HEK293 (cell line): ENCODE measurements around the gene DLL4.

Experiments used
- CTCF ChIA-PET: fragments of 350-600 bp; formaldehyde crosslinking; extraction: SDS; loops from one replicate; lab custom pipeline; 2021; ENCODE audit warnings: antibody characterized with exemption; lab: Yijun Ruan, JAX
- POLR2A ChIA-PET: fragments of 300-600 bp; formaldehyde crosslinking; extraction: SDS; loops from one replicate; lab custom pipeline; 2020; ENCODE audit warnings: antibody characterized with exemption, inconsistent platforms; lab: Yijun Ruan, JAX
- H3K27ac ChIP-seq: fragments of 200-500 bp; sonication (Bioruptor generic); 2 replicates; pipeline ENCODE4 v1.5.1; 2014; ENCODE audit warnings: low read depth, low read length, control low read depth, inconsistent platforms; ENCODE audit errors: extremely low read depth
- H3K36me3 ChIP-seq, 2 experiments: fragments of 200-500 bp in 1 of 2; sonication (Bioruptor generic) in 1 of 2; 1 replicate in 1 of 2; 2 replicates in 1 of 2; pipeline ENCODE4 v1.5.1; 2014 to 2017; ENCODE audit warnings: inconsistent platforms in 2 of 2, low read length in 2 of 2; ENCODE audit not compliant: control insufficient read depth in 2 of 2, insufficient read depth in 1 of 2
- H3K4me1 ChIP-seq: fragments of 200-500 bp; sonication (Bioruptor generic); 2 replicates; pipeline ENCODE4 v1.5.1; 2014; ENCODE audit warnings: mild to moderate bottlenecking, low read length, inconsistent platforms; ENCODE audit not compliant: control insufficient read depth, insufficient read depth
- H3K4me3 ChIP-seq: 2 replicates; pipeline ENCODE4 v1.5.1; 2011; ENCODE audit warnings: low read depth, mild to moderate bottlenecking, control low read depth, low read length, moderate library complexity
- H3K9me3 ChIP-seq: fragments of 200-500 bp; sonication (Bioruptor generic); 2 replicates; pipeline ENCODE4 v1.5.1; 2014; ENCODE audit warnings: low read depth, low read length, inconsistent platforms; ENCODE audit not compliant: control insufficient read depth, insufficient read depth
- AEBP2 ChIP-seq: fragments of 450-650 bp; formaldehyde crosslinking; IDR thresholded peaks from 2 replicates; pipeline ENCODE4 v1.5.1; 2016; ENCODE audit warnings: missing biosample characterization, missing genetic modification characterization, borderline replicate concordance
- GFI1B ChIP-seq: fragments of 450-650 bp; formaldehyde crosslinking; IDR thresholded peaks from 2 replicates; pipeline ENCODE4 v1.5.1; 2016; ENCODE audit warnings: missing biosample characterization, missing genetic modification characterization
- IKZF3 ChIP-seq: fragments of 450-650 bp; IDR thresholded peaks from 2 replicates; pipeline ENCODE4 v1.5.0; 2018; ENCODE audit warnings: missing biosample characterization, mild to moderate bottlenecking, missing genetic modification characterization, moderate library complexity
- MYNN ChIP-seq: fragments of 450-650 bp; formaldehyde crosslinking; IDR thresholded peaks from 2 replicates; pipeline ENCODE4 v1.5.1; 2016; ENCODE audit warnings: missing biosample characterization, missing genetic modification characterization, borderline replicate concordance
- MZF1 ChIP-seq: fragments of 450-650 bp; formaldehyde crosslinking; IDR thresholded peaks from 2 replicates; pipeline ENCODE4 v1.5.1; 2017; ENCODE audit warnings: missing biosample characterization, missing genetic modification characterization, borderline replicate concordance
- TRIM28 ChIP-seq: IDR thresholded peaks from 2 replicates; pipeline ENCODE4 v1.6.1; 2011; ENCODE audit warnings: low read length, control low read depth, borderline replicate concordance
- ZBTB26 ChIP-seq: fragments of 450-650 bp; formaldehyde crosslinking; optimal IDR thresholded peaks from 2 replicates; pipeline ENCODE3; 2016; ENCODE audit warnings: missing biosample characterization, mild to moderate bottlenecking, missing genetic modification characterization
- ZBTB7A ChIP-seq: fragments of 450-650 bp; formaldehyde crosslinking; IDR thresholded peaks from 2 replicates; pipeline ENCODE4 v1.5.1; 2016; ENCODE audit warnings: low read depth, missing biosample characterization, missing genetic modification characterization
- ZFHX2 ChIP-seq: fragments of 450-650 bp; formaldehyde crosslinking; conservative IDR thresholded peaks from 2 replicates; pipeline ENCODE4 v1.5.1; 2016; ENCODE audit warnings: missing biosample characterization, missing genetic modification characterization
- ZNF114 ChIP-seq: fragments of 450-650 bp; formaldehyde crosslinking; IDR thresholded peaks from 2 replicates; pipeline ENCODE4 v1.5.0; 2017; ENCODE audit warnings: missing biosample characterization, missing genetic modification characterization
- ZNF138 ChIP-seq: fragments of 450-650 bp; formaldehyde crosslinking; IDR thresholded peaks from 2 replicates; pipeline ENCODE4 v1.5.1; 2016; ENCODE audit warnings: missing biosample characterization, missing genetic modification characterization, borderline replicate concordance
- ZNF16 ChIP-seq: fragments of 450-650 bp; formaldehyde crosslinking; IDR thresholded peaks from 2 replicates; pipeline ENCODE4 v1.5.1; 2016; ENCODE audit warnings: low read depth, missing biosample characterization, missing genetic modification characterization
- ZNF18 ChIP-seq: fragments of 450-650 bp; formaldehyde crosslinking; IDR thresholded peaks from 2 replicates; pipeline ENCODE4 v1.5.1; 2016; ENCODE audit warnings: missing biosample characterization, missing genetic modification characterization
- ZNF19 ChIP-seq: fragments of 450-650 bp; formaldehyde crosslinking; IDR thresholded peaks from 2 replicates; pipeline ENCODE4; 2016; ENCODE audit warnings: missing biosample characterization, missing genetic modification characterization, low read depth
- ZNF248 ChIP-seq: fragments of 450-650 bp; formaldehyde crosslinking; IDR thresholded peaks from 2 replicates; pipeline ENCODE4 v1.5.1; 2017; ENCODE audit warnings: missing biosample characterization, missing genetic modification characterization
- ZNF280D ChIP-seq: fragments of 450-650 bp; formaldehyde crosslinking; IDR thresholded peaks from 2 replicates; pipeline ENCODE4 v1.5.1; 2016; ENCODE audit warnings: missing biosample characterization, missing genetic modification characterization
- ZNF433 ChIP-seq: fragments of 450-650 bp; formaldehyde crosslinking; IDR thresholded peaks from 2 replicates; pipeline ENCODE4 v1.5.1; 2016; ENCODE audit warnings: missing biosample characterization, missing genetic modification characterization, low read depth
- ZNF600 ChIP-seq: fragments of 450-650 bp; formaldehyde crosslinking; IDR thresholded peaks from 2 replicates; pipeline ENCODE4 v1.5.1; 2016; ENCODE audit warnings: missing biosample characterization, missing genetic modification characterization
- ZNF658 ChIP-seq: fragments of 450-650 bp; formaldehyde crosslinking; IDR thresholded peaks from 2 replicates; pipeline ENCODE4; 2016; ENCODE audit warnings: missing biosample characterization, missing genetic modification characterization
- ZSCAN23 ChIP-seq: fragments of 450-650 bp; formaldehyde crosslinking; IDR thresholded peaks from 2 replicates; pipeline ENCODE4 v1.5.1; 2016; ENCODE audit warnings: missing biosample characterization, missing genetic modification characterization

The DLL4 gene

GRCh38 chr15:40952901-40953712, 24.0 kb downstream of the DLL4 start, which contains the start of gene CHAC1 (continued):
- TF ChIP-seq MZF1 (no peak), TRIM28 (no peak), ZNF138 (tag by site-specific recombination) (no peak), ZNF658 (no peak), ZNF280D (tag by site-specific recombination) (no peak), ZNF114 (tag by site-specific recombination) (no peak), GFI1B (tag by site-specific recombination) (no peak), ZNF19 (tag by site-specific recombination) (peak; percentile 39; the same call in 1 of the 2 replicates), ZSCAN23 (tag by site-specific recombination) (no peak), ZNF248 (tag by site-specific recombination) (no peak), ZNF600 (peak; percentile 71), ZBTB26 (tag by site-specific recombination) (peak; percentile 60), ZBTB7A (tag by site-specific recombination) (no peak), AEBP2 (tag by site-specific recombination) (no peak), ZNF18 (no peak), ZNF433 (tag by site-specific recombination) (no peak)

- peaks cover 0 to 6% of the 10 kb centered on the region in 2 experiments; a peak in 1 of 3 replicates for H3K36me3 ChIP-seq
- TF ChIP-seq ZNF16 (no peak), MYNN (tag by site-specific recombination) (no peak), ZFHX2 (0 out of 2 replicates have a peak, but pooled peaks have one; percentile 7), IKZF3 (tag by site-specific recombination) (no peak)
- H3K4me1 ChIP-seq = peaks cover 5% of the 10 kb centered on the region; the same call in 1 of the 2 replicates
- H3K27ac ChIP-seq = peak overlapping the region; percentile 43; the same call in 1 of the 2 replicates
- CTCF ChIA-PET = interaction anchor here (0.8 to 3.8 kb wide), 3 partner anchors 12 to 650 kb away, joined by 3 to 26 read pairs (median 4); no protein-coding TSS in a partner anchor
- H3K4me3 ChIP-seq = peak overlapping the region; percentile 62
- POLR2A ChIA-PET = interaction anchor here (0.6 to 5.0 kb wide), 24 partner anchors 9 to 379 kb away, joined by 3 to 64 read pairs (median 4); partner anchors contain the start of genes DLL4, INO80, NUSAP1 and OIP5
- no peaks in the 10 kb centered on the region for H3K9me3 ChIP-seq
These were observed 24.6 kb downstream of the DLL4 start for GRCh38 chr15:40953713-40954074.
